HCT116 (cell line): ENCODE measurements around the gene CPNE5. TPM values are rescaled to one million over a fixed set of nuclear protein-coding genes. Genes with fewer than 3 reads are reported as not detected.

ENCODE experiments used
- ATAC-seq: fragments of 200-7000 bp; cut with Tn5 transposase; 2 replicates; pipeline ENCODE4 v1.9.1; 2020; ENCODE audit warnings: mild to moderate bottlenecking, moderate library complexity
- BruUV-seq: library from RNA; stranded (reverse); fragments of 400-500 nt; replicated peaks from 2 replicates; lab custom pipeline; 2021; lab: Mats Ljungman, UMichigan
- CTCF ChIA-PET: fragments of 300-600 bp; sonication (Branson Sonifier 250); formaldehyde crosslinking; loops from one replicate; lab custom pipeline; 2021; ENCODE audit warnings: antibody characterized with exemption; lab: Charles Lee
- POLR2A ChIA-PET: fragments of 300-600, 350-600 bp; sonication (Branson Sonifier 250); formaldehyde crosslinking; loops from one replicate; lab custom pipeline; 2021; ENCODE audit warnings: antibody characterized with exemption; lab: Charles Lee
- RAD21 ChIA-PET, 2 experiments: fragments of 300-600 bp; sonication (Branson Sonifier 250); formaldehyde crosslinking; loops; one replicate each; lab custom pipeline; 2023; ENCODE audit warnings: low total read pairs in 2 of 2; ENCODE audit not compliant: uncharacterized antibody in 2 of 2, unreplicated experiment in 2 of 2, low non-redundant PET in 1 of 2; lab: Charles Lee
- DNase-seq: peaks from one replicate; pipeline ENCODE4 v3.0.0-alpha.2; 2010; ENCODE audit warnings: low read depth, low spot score
- H2AFZ ChIP-seq: fragments of 200-600 bp; shearing (Covaris generic), sonication (generic); 2 replicates; pipeline ENCODE4 v1.6.1; 2017; ENCODE audit warnings: low read depth, mixed run types, mixed read lengths, antibody characterized with exemption, low read length; ENCODE audit not compliant: poor library complexity, severe bottlenecking
- H3K27ac ChIP-seq: 2 replicates; pipeline ENCODE4 v1.5.1; 2012; ENCODE audit warnings: low read depth, low read length
- H3K27me3 ChIP-seq: fragments of 200-600 bp; sonication (generic); 2 replicates; pipeline ENCODE4 v1.6.1; 2016; ENCODE audit warnings: mixed run types, low read length, mixed read lengths; ENCODE audit not compliant: insufficient read depth
- H3K36me3 ChIP-seq, 2 experiments: fragments of 200-500 bp in 1 of 2; fragments of 200-600 bp in 1 of 2; sonication (Bioruptor generic) in 1 of 2; sonication (generic) in 1 of 2; 2 replicates each; pipeline versions ENCODE4 v1.5.1 to v1.6.1; 2014 to 2016; ENCODE audit warnings: low read length in 2 of 2, inconsistent platforms in 1 of 2, mixed read lengths in 1 of 2, mixed run types in 1 of 2; ENCODE audit not compliant: insufficient read depth in 2 of 2, control insufficient read depth in 1 of 2
- H3K4me1 ChIP-seq, 2 experiments: fragments of 200-600 bp in 1 of 2; sonication (generic) in 1 of 2; 2 replicates each; pipeline versions ENCODE4 v1.5.1 to v1.6.1; 2012 to 2017; ENCODE audit warnings: low read length in 2 of 2, inconsistent platforms in 1 of 2, mild to moderate bottlenecking in 1 of 2, mixed read lengths in 1 of 2, mixed run types in 1 of 2, moderate library complexity in 1 of 2; ENCODE audit not compliant: insufficient read depth in 2 of 2, control insufficient read depth in 1 of 2
- H3K4me2 ChIP-seq: fragments of 200-600 bp; sonication (generic); 2 replicates; pipeline ENCODE4 v1.6.1; 2017; ENCODE audit warnings: mixed run types, low read length, mixed read lengths
- H3K4me3 ChIP-seq, 2 experiments: fragments of 200-600 bp in 1 of 2; sonication (generic) in 1 of 2; replicated peaks in 1 of 2; 2 replicates each; pipeline ENCODE4 v1.5.1; 2011 to 2016; ENCODE audit warnings: low read length in 2 of 2, control low read depth in 1 of 2, low read depth in 1 of 2, mild to moderate bottlenecking in 1 of 2, mixed read lengths in 1 of 2, mixed run types in 1 of 2
- H3K79me2 ChIP-seq: fragments of 200-600 bp; sonication (generic); 2 replicates; pipeline ENCODE4 v1.6.1; 2017; ENCODE audit warnings: mild to moderate bottlenecking, mixed run types, low read length, moderate library complexity, mixed read lengths; ENCODE audit not compliant: insufficient read depth
- H3K9ac ChIP-seq: fragments of 200-600 bp; sonication (generic); 2 replicates; pipeline ENCODE4 v1.6.1; 2016; ENCODE audit warnings: low read length, mixed read lengths
- H3K9me2 ChIP-seq: fragments of 200-600 bp; sonication (generic), shearing (Covaris generic); 2 replicates; pipeline ENCODE4 v1.6.1; 2017; ENCODE audit warnings: mixed run types, mild to moderate bottlenecking, moderate library complexity; ENCODE audit not compliant: insufficient read depth
- H3K9me3 ChIP-seq, 2 experiments: fragments of 200-500 bp in 1 of 2; fragments of 200-600 bp in 1 of 2; sonication (Bioruptor generic) in 1 of 2; sonication (generic) in 1 of 2; 2 replicates each; pipeline ENCODE4 v1.6.1; 2014 to 2017; ENCODE audit warnings: low read length in 2 of 2, mixed read lengths in 2 of 2, inconsistent platforms in 1 of 2, low read depth in 1 of 2, mild to moderate bottlenecking in 1 of 2, mixed run types in 1 of 2, moderate library complexity in 1 of 2; ENCODE audit not compliant: control insufficient read depth in 1 of 2, insufficient read depth in 1 of 2
- H4K20me1 ChIP-seq: fragments of 200-600 bp; sonication (generic), shearing (Covaris generic); 2 replicates; pipeline ENCODE4 v1.6.1; 2017; ENCODE audit warnings: mixed run types, mild to moderate bottlenecking, moderate library complexity; ENCODE audit not compliant: insufficient read depth
- ATF3 ChIP-seq: IDR thresholded peaks from 2 replicates; pipeline ENCODE4 v1.6.1; 2012
- CBX3 ChIP-seq: IDR thresholded peaks from 2 replicates; pipeline ENCODE4 v1.6.1; 2012; ENCODE audit warnings: low read depth
- CTCF ChIP-seq, 3 experiments: fragments of 200-600 bp in 1 of 3; sonication (generic) in 1 of 3; IDR thresholded peaks in 2 of 3; conservative IDR thresholded peaks in 1 of 3; 2 replicates each; pipeline ENCODE4 v1.5.1; 2012 to 2017; ENCODE audit warnings: low read depth in 2 of 3, low read length in 2 of 3, antibody characterized with exemption in 1 of 3, borderline replicate concordance in 1 of 3, control low read depth in 1 of 3, mild to moderate bottlenecking in 1 of 3, mixed read lengths in 1 of 3, mixed run types in 1 of 3, moderate library complexity in 1 of 3; ENCODE audit not compliant: insufficient read depth in 1 of 3
- FOSL1 ChIP-seq: IDR thresholded peaks from 2 replicates; pipeline ENCODE4 v1.6.1; 2012; ENCODE audit warnings: low read depth
- POLR2AphosphoS5 ChIP-seq: IDR thresholded peaks from 2 replicates; pipeline ENCODE4 v1.6.1; 2011; ENCODE audit warnings: mild to moderate bottlenecking, low read depth, low read length, moderate library complexity
- RAD21 ChIP-seq: IDR thresholded peaks from 2 replicates; pipeline ENCODE4 v1.6.1; 2012; ENCODE audit warnings: low read depth, mild to moderate bottlenecking
- REST ChIP-seq: IDR thresholded peaks from 2 replicates; pipeline ENCODE4 v1.6.1; 2012; ENCODE audit warnings: low read depth
- ZBTB33 ChIP-seq: IDR thresholded peaks from 2 replicates; pipeline ENCODE4 v1.6.1; 2011; ENCODE audit warnings: mild to moderate bottlenecking, low read length, moderate library complexity; ENCODE audit not compliant: insufficient replicate concordance; ENCODE audit errors: extremely low read depth
- intact Hi-C: fragments of 100-400 bp; cut with micrococcal nuclease; formaldehyde crosslinking; loops from 2 replicates; pipeline ENCODE4 v1.10.0; 2022
- total RNA-seq: library from RNA; stranded (reverse); gene quantifications from one replicate; pipeline ENCODE4 v1.2.1, GENCODE V29; 2021; ENCODE audit not compliant: unreplicated experiment

The CPNE5 gene
- total RNA-seq, 1 experiment from 2014 or later: not detected

GRCh38 chr6:36874443-36875249 is 35.4 kb upstream of the CPNE5 start, which contains the start of gene PPIL1 (continued):
- no peak for TF ChIP-seq ZBTB33
- TF ChIP-seq ATF3: no peak
- TF ChIP-seq FOSL1: 0 out of 2 replicates have a peak, but pooled peaks have one; percentile 3
- peak; percentile 66 for TF ChIP-seq POLR2AphosphoS5
- peak; percentile 77 for TF ChIP-seq CBX3
- TF ChIP-seq, all 23 proteins: peak for 12

- H3K27me3 ChIP-seq: no peaks in the 10 kb centered on the region
- no peaks in the 10 kb centered on the region for H3K9me3 ChIP-seq
- intact Hi-C loops: loop anchor here (5.0 kb wide), 1 partner anchor 107 kb away; no protein-coding TSS in a partner anchor
- peaks cover 8 to 17% of the 10 kb centered on the region in 2 experiments; a peak in 3 of 4 replicates for H3K4me1 ChIP-seq
- peak; percentile 29 for ATAC-seq
- peak; percentile 30; the same call in 1 of the 2 replicates for TF ChIP-seq RAD21
- TF ChIP-seq CTCF (IDR thresholded peaks at IDR 0.05 in 2 of 3, conservative IDR thresholded peaks at IDR 0.05 in 1 of 3; ENCODE audit: borderline replicate concordance in 1 of 3, insufficient read depth in 1 of 3, low read depth in 2 of 3, low read length in 2 of 3): peak in 2 of 3 experiments; percentile 50 to 58; a peak in 4 of 6 replicates
- TF ChIP-seq REST: no peak
- TF ChIP-seq, all 23 proteins: peak for 2
- ChIA-PET RAD21 (no interaction called here), POLR2A (interaction anchor here (1.4 to 1.6 kb wide), 2 partner anchors 11 to 40 kb away, joined by 4 to 11 read pairs; partner anchors contain the start of gene C6orf89), CTCF (interaction anchor here (1.3 to 3.6 kb wide), 7 partner anchors 9 to 144 kb away, joined by 3 to 29 read pairs (median 10); partner anchors contain the start of gene C6orf89)
- Histone ChIP-seq H3K79me2 (peaks cover 39% of the 10 kb centered on the region), H2AFZ (peak overlapping the region; percentile 96), H3K4me2 (peak overlapping the region; percentile 93), H4K20me1 (no peaks in the 10 kb centered on the region), H3K9ac (peak overlapping the region; percentile 94), H3K36me3 (peaks cover 9 to 10% of the 10 kb centered on the region in 2 experiments; a peak in 2 of 4 replicates), H3K4me3 (peak overlapping the region; percentile 68 to 84), H3K9me2 (no peaks in the 10 kb centered on the region), H3K27ac (peak overlapping the region; percentile 93)
- BruUV-seq: TSS peak; percentile 52
- no peak for DNase-seq
Measured at GRCh38 chr6:36873612-36874442, 34.6 kb upstream of the CPNE5 start.
